ENCODE measurements around the gene ZMIZ1.

DNA sequence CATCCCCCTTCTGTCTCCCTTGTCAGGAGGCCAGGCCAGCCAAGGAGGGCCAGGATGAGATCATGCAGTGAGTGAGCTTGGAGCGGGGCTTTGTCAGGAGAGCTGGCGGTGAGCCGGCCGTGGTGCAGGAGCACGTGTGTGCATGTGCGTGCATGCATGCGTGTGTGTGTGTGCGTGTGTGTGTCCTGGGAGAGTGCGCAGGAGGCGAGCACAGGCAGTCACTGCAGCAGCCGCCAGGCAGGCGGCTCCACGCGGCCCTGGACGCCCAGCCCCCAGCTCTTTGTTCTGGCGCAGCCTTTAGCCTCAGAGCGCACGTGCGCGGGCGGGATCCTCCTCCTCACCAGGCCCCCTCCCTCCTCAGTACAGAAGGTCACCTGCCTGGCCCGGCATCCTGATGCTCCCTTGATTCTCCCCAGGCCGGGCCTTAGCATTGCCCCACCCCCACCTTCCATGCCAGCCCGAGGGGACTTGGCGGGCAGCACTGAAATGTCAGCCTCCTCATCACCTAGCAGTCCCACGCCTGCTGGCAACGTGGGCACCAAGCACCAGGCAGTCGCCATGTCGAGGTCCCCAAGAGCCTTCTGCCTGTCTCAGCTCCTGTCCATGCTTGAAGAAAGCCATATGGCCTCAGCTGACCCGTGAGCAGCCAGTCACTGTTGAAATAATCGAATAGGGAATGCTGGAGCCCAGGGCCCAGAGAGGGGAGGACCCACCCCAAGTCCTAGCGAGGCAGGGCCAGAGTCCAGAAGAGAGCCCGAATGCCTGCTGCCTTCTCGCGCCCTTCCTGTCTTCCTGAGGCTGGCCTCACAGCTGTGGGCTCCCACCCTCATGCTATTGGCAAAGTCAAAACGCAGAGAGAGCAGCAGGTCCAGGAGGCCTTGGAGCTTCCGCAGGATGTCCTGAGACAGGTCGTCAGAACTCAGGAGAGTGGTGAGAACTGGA, 152.6 kb downstream of the ZMIZ1 start:
- TF ChIP-seq, protein P1, sequence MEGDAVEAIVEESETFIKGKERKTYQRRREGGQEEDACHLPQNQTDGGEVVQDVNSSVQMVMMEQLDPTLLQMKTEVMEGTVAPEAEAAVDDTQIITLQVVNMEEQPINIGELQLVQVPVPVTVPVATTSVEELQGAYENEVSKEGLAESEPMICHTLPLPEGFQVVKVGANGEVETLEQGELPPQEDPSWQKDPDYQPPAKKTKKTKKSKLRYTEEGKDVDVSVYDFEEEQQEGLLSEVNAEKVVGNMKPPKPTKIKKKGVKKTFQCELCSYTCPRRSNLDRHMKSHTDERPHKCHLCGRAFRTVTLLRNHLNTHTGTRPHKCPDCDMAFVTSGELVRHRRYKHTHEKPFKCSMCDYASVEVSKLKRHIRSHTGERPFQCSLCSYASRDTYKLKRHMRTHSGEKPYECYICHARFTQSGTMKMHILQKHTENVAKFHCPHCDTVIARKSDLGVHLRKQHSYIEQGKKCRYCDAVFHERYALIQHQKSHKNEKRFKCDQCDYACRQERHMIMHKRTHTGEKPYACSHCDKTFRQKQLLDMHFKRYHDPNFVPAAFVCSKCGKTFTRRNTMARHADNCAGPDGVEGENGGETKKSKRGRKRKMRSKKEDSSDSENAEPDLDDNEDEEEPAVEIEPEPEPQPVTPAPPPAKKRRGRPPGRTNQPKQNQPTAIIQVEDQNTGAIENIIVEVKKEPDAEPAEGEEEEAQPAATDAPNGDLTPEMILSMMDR (IDR thresholded peaks at IDR 0.05 in 4 of 5, conservative IDR thresholded peaks at IDR 0.05 in 1 of 5), result no peak
- no peak for TF ChIP-seq POLR2A (IDR thresholded peaks at IDR 0.05)

Measured in gastrocnemius medialis (tissue), 4 donors.